GM19025 (cell line): ENCODE results near the gene MPV17L.
"Not testable (repeated sequence)": the region's sequence is repeated elsewhere in the genome, so short reads cannot be mapped to it uniquely, and the experiment has no call there.

Experiments used
- ATAC-seq: cut with Tn5 transposase; IDR thresholded peaks from one replicate; pipeline ENCODE4 v1.9.1; 2021; ENCODE audit warnings: mild to moderate bottlenecking, low read depth, moderate library complexity; ENCODE audit not compliant: unreplicated experiment

The MPV17L gene

GRCh38 chr16:15404792-15405191 is 9.2 kb downstream of the MPV17L start:
- no peak for ATAC-seq

- ATAC-seq: not testable (repeated sequence)
Observed at GRCh38 chr16:15407756-15408155, 12.2 kb downstream of the MPV17L start.

GRCh38 chr16:15409476-15409875 is 13.9 kb downstream of the MPV17L start:
- not testable (repeated sequence) for ATAC-seq

DNA sequence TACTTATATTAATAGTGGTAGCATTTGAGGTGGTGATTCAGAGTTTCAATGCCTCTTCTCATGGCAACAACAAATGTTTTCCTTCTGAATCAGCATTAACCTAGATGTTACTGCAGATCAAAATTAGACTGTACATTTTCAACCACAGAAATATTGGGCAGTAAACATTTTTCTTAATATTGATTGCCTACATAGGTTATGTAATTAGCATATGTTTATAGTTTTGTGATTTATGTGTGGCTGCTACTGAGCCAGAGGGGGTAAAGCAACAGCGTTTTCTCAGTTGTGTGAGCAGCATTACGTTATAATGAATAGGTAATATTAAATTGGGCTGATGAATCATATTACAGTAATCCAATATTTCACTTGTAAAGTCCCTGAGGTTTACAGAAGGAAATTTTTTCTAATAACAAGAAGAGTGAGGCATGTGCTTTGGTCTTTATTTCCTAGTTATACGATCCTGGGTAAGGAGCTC is 20.0 kb downstream of the MPV17L start:
- no peak for ATAC-seq

DNA sequence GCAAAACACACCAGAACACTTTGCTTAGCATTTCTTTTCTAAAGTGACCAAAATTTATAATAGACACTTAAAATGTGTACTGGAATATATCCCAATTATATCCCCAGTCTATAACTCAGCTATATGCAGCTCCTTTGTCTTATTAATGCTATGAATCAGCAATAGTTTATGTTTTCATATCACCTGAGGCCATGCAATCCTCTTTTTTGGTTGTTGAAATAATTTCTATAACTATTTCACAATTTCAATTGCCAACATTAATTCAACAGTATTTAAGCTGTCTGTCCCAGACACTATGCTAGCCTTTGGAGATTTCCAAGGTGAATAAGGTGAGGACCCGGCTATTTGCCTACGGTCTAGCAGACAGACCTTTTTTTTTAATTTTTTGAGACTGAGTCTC is 21.6 kb downstream of the MPV17L start:
- ATAC-seq: no peak

- no peak for ATAC-seq
Observed at GRCh38 chr16:15418206-15418605, 22.7 kb downstream of the MPV17L start.

DNA sequence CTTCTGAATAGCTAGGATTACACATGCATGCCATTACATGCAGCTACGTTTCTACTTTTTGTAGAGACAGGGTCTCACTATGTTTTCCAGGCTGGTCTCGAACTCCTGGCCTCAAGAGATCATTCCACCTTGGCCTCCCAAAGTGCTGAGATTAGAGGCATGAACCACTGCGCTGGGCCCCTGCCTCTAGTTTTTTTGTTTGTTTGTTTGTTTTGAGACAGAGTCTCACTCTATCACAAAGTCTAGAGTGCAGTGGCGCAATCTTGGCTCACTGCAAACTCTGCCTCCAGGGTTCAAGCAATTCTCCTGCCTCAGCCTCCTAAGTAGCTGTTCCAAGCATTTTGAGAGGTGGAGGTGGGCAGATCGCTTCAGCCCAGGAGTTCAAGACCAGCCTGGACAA is 26.1 kb downstream of the MPV17L start:
- ATAC-seq: not testable (repeated sequence)

GRCh38 chr16:15422222-15422621 is 26.7 kb downstream of the MPV17L start:
- ATAC-seq: no peak

DNA sequence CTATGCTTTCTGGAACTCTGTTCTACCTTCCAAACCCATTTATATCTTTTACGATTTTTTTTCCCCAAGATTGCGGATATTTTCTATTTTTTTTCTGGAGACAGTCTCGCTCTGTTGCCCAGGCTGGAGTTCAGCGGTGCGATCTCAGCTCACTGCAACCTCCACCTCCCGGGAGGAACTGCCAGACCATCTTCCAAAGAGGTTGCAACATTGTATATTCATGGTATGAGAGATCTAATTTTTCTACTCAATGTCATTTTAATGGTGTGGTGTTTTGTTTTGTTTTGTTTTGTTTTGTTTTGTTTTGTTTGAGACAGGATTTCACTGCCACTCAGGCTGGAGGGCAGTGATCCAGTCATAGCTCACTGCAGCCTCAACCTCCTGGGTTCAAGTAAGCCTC is 30.3 kb downstream of the MPV17L start:
- ATAC-seq: no peak

GRCh38 chr16:15426796-15427195 is 31.2 kb downstream of the MPV17L start:
- no peak for ATAC-seq

- ATAC-seq: no peak
Observed at GRCh38 chr16:15427648-15428239, 32.2 kb downstream of the MPV17L start.

GRCh38 chr16:15430884-15431283 is 35.3 kb downstream of the MPV17L start:
- ATAC-seq: not testable (repeated sequence)

DNA sequence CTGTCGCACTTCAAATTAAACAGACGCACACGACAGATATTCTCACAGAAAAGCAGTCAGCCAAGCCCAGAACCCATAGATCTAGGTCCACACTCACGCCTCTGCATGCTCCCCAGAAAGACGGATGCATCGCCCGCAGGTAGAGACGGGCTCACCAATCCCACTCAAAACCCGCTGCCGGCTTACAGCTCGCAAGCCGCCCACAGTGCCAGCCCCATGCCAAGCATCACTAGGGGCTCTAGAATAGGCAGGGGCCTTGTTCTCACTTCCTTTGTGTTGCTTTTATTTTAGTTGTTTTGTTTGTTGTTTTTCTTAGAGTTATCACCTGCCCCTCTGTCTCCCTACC is 38.5 kb downstream of the MPV17L start:
- ATAC-seq: no peak

DNA sequence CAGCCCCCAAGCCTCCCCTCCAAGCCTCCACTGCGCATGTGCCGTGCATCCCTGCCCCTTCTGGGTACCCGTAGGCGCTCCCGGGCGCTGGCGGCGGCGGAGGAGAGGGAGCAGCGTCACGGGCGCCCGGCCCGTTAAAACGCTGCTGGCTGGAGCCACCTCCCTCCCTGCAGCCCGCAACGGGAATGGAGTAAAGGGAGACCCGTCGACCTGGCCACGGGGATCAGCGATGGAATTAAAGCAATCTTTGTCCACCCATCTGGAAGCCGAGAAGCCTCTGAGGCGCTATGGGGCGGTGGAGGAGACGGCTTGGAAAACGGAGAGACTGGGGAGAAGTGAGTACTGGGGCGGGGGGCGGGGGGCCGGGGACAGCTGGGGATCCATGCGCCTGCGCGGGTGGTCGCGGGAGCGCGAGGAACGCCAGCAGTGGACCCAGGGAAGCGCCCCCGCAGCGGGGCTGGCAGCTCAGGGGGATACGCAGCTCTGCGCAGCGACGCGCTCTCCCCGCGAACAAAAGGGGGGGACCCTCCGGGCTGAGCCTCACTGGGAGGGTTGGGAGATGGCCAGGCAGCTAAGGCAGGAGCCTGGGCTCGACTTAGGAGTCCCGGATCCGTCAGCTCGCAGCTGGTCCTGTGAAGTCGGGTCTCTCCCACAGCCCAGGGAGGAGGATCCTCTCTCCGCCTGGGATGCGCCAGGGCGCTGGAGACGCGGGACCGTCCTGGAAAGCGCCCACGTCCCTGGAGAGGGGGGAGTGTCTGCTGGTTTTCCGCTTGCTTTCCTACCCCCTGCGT is 39.1 kb downstream of the MPV17L start, which contains the start of gene BMERB1:
Gene BMERB1 (plus strand): TSS at position 164 of the 791 bp plus-strand sequence. CDS start 66 bp downstream, at position 230.
- ATAC-seq: no peak

GRCh38 chr16:15435216-15435864 is 39.8 kb downstream of the MPV17L start:
- ATAC-seq: no peak

- no peak for ATAC-seq
Observed at GRCh38 chr16:15439102-15439501, 43.5 kb downstream of the MPV17L start.

DNA sequence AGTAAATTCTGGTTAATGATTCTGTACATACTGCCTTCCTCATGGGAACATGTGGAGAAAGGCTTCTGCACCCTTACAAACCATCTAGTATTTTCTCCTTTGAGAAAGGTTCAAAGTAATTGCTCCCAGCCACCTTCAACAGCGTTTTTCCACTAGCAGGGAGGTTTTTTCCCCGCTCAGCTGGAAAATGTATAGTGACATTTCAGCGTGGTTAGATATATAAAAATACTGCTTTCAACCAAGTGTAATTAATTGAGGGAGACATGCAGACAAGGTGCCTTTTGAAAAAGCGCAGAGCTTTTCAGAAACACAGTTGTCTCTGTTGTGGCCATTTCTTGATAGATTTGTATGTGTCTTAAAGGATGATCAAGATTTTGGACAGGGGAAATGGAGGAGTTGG is 44.0 kb downstream of the MPV17L start:
- ATAC-seq: no peak

DNA sequence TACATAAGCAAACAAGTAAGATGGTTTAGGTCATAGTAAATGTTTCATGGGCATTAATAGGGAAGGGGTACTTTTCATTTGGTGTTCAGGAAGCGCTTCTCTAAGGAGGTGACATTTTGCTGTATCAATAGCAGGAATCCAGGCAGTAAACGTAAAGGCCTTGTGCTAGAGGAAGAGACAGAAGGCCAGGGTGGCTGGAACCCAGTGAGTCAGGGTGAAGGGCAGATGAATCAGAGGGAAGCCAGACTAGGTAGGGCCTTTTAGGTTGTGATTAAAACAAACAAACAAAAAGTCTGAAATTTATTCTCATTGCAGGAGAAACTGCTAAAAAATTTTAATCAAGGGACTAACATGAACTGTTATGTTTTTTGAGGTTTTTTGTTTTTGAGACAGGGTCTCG is 45.3 kb downstream of the MPV17L start:
- no peak for ATAC-seq

- not testable (repeated sequence) for ATAC-seq
Observed at GRCh38 chr16:15442140-15442539, 46.6 kb downstream of the MPV17L start.

DNA sequence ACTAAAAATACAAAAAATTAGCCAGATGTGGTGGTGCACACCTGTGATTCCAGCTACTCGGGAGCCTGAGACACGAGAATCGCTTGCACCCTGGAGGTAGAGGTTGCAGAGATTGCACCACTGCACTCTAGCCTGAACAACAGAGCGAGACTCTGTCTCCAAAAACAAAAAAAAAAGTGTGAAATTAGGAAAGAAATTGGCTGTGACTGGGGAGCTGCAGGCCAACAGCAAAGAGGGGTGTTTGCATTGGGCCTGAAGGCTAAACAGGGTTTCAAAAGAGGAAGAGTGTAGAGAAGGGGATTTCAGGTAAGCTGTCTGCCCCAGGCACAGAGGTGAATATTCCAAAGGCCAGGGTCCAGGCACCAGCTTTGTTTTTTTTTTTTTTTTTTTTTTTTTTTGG is 48.2 kb downstream of the MPV17L start:
- no peak for ATAC-seq

GRCh38 chr16:15444264-15444663 is 48.7 kb downstream of the MPV17L start:
- no peak for ATAC-seq
